GM13976 (cell line): ENCODE data around the gene GPR55.
"Not testable (repeated sequence)": the region's sequence is repeated elsewhere in the genome, so short reads cannot be mapped to it uniquely, and the experiment has no call there.

Experiments used
- DNase-seq: peaks from one replicate; pipeline ENCODE4 v3.0.0; 2012; ENCODE audit warnings: low spot score
- in situ Hi-C: fragments of 300-500 bp; cut with MboI; formaldehyde crosslinking; loops from one replicate; pipeline ENCODE4 v1.12.0; 2022; ENCODE audit warnings: low sequenced_read_pairs, mixed read lengths, inconsistent platforms; ENCODE audit not compliant: unreplicated experiment
- TF ChIP-seq, protein P1 (sequence below): IDR thresholded peaks from 2 replicates; pipeline ENCODE4 v1.5.1; 2012; ENCODE audit warnings: borderline replicate concordance, mild to moderate bottlenecking; ENCODE audit not compliant: insufficient read depth; ENCODE audit errors: extremely low read depth, missing control alignments, control extremely low read depth

GPR55 gene

DNA sequence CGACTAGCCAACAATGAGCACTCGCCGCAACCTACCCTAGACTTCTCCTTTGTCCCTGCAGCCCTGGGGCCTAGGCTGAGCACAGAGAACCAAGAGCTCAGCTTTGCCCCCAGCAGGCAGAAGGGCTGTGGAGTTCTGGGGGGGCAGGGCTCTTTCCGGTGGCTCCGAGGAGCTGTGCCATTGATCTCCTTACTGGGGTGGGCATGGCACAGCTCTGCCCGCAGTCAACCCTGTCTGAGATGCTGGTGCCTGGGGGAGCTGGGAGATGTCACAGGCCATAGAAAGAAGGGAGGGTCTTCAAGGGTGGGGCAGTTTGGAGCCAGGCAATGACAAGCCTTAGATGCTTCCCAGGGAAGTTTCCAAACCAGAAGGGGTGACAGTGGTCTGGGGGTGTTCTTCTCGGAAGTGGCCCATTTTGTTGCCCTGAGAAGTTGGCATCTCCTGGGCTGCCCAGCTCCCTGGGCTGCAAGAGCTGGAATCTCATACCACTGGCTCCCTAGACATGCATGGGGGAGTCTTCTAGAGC, 14.1 kb upstream of the GPR55 start:
- in situ Hi-C loops, result no loop called here
- DNase-seq, result no peak
- TF ChIP-seq, protein P1, sequence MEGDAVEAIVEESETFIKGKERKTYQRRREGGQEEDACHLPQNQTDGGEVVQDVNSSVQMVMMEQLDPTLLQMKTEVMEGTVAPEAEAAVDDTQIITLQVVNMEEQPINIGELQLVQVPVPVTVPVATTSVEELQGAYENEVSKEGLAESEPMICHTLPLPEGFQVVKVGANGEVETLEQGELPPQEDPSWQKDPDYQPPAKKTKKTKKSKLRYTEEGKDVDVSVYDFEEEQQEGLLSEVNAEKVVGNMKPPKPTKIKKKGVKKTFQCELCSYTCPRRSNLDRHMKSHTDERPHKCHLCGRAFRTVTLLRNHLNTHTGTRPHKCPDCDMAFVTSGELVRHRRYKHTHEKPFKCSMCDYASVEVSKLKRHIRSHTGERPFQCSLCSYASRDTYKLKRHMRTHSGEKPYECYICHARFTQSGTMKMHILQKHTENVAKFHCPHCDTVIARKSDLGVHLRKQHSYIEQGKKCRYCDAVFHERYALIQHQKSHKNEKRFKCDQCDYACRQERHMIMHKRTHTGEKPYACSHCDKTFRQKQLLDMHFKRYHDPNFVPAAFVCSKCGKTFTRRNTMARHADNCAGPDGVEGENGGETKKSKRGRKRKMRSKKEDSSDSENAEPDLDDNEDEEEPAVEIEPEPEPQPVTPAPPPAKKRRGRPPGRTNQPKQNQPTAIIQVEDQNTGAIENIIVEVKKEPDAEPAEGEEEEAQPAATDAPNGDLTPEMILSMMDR, result no peak

DNA sequence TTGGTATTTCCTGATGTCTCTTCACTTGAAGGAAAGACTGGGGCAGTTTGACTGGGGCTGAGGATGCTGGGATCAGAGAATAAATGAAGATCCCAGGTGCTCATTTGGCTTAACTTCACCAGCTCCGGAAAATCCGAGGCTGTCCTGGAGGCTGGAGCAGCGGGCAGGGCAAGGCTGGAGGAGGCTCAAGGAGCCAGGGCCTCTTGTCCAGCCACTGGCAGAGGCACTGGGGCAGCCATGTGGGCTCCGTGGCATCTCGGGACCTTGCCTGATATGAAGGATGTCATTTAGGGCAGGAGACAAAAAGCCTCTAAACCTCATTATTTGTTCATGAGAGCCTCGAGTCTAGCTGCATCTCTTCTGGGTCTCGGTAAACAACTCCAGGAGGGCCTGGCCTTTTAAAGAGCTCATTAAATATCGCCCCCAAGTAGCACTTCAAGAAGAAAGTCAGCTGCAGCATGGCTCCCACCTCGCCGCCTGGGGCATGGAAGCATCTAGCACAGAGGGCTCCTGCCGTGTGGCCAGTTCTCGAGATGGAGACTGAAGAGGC, 13.5 kb upstream of the GPR55 start:
- no peak for DNase-seq
- TF ChIP-seq, protein P1, result no peak
- in situ Hi-C loops, result no loop called here

- TF ChIP-seq, protein P1, result no peak
- in situ Hi-C loops, result no loop called here
- DNase-seq, result no peak
These were observed 13.1 kb upstream of the GPR55 start for GRCh38 chr2:230938098-230938497.

DNA sequence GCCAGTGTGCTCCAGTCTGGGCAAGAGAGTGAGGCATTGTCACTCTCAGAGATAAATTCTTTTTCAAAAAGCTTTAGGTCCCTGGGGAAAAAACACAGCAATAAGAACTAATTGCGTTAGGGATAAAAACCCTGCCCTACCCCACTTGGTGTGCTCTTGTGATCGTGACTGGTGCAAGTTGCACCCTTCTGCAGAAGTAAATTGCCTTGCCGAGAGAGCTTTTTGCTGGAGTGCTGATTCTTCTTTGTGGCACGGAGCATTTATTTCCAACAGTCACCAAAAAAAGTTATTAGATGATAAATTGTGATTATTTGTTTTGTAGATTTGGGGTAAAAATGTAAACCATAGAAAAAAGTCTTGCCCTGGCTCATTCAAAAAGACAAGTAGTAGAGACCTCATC, 12.3 kb upstream of the GPR55 start:
- in situ Hi-C loops, result no loop called here
- no peak for DNase-seq
- TF ChIP-seq, protein P1, result no peak

GRCh38 chr2:230936243-230936642, 11.2 kb upstream of the GPR55 start:
- in situ Hi-C loops, DNase-seq: not testable (repeated sequence)

GRCh38 chr2:230935130-230935430, 10.0 kb upstream of the GPR55 start:
- in situ Hi-C loops, result no loop called here
- TF ChIP-seq, protein P1, result no peak

GRCh38 chr2:230934231-230935129, 9.4 kb upstream of the GPR55 start:
- no peak for DNase-seq
- TF ChIP-seq, protein P1, result no peak
- in situ Hi-C loops, result no loop called here

More at GRCh38 chr2:230935130-230935430, 10.0 kb upstream of the GPR55 start:
- no peak for DNase-seq
